NCI-H2227 treated with DMSO at 0.1 percent for 48 hours (cell line): ENCODE measurements around the gene CFAP92.

Experiments used
- DNase-seq: peaks from one replicate; lab custom pipeline; 2025; lab: John Stamatoyannopoulos, UW

Gene CFAP92

GRCh38 chr3:129004639-129005295 is 10.9 kb upstream of the CFAP92 start:
- DNase-seq = no peak

GRCh38 chr3:129003578-129004112 is 9.8 kb upstream of the CFAP92 start:
- DNase-seq = no peak

GRCh38 chr3:129002573-129003569 is 9.0 kb upstream of the CFAP92 start:
- no peak for DNase-seq

GRCh38 chr3:129001806-129002572 is 8.1 kb upstream of the CFAP92 start:
- DNase-seq = no peak

GRCh38 chr3:129001101-129001805 is 7.4 kb upstream of the CFAP92 start, which contains the start of gene EFCC1:
EFCC1 (plus strand) TSS chr3:129001304; CDS start chr3:129001629, 325 bp downstream.
- no peak for DNase-seq

- no peak for DNase-seq
Observed at GRCh38 chr3:129000742-129001100, 6.8 kb upstream of the CFAP92 start.

- no peak for DNase-seq
Observed at GRCh38 chr3:128999102-128999501, 5.2 kb upstream of the CFAP92 start.

- DNase-seq = no peak
Observed at GRCh38 chr3:128998561-128998960, 4.7 kb upstream of the CFAP92 start.

GRCh38 chr3:128997486-128998133 is 3.7 kb upstream of the CFAP92 start:
- DNase-seq = no peak

- no peak for DNase-seq
Observed at GRCh38 chr3:128996726-128997125, 2.9 kb upstream of the CFAP92 start.

GRCh38 chr3:128996200-128996599 is 2.3 kb upstream of the CFAP92 start:
- DNase-seq = no peak

GRCh38 chr3:128995737-128996136 is 1.9 kb upstream of the CFAP92 start:
- no peak for DNase-seq

GRCh38 chr3:128994581-128995546 is 988 bp upstream of the CFAP92 start:
- DNase-seq = no peak

- no peak for DNase-seq
Observed at GRCh38 chr3:128994173-128994512, 267 bp upstream of the CFAP92 start.

GRCh38 chr3:128992926-128993460 is 883 bp downstream of the CFAP92 start:
- DNase-seq = no peak

- no peak for DNase-seq
Observed at GRCh38 chr3:128991355-128991895, 2.5 kb downstream of the CFAP92 start.

GRCh38 chr3:128988286-128988685 is 5.6 kb downstream of the CFAP92 start:
- DNase-seq = no peak

GRCh38 chr3:128987302-128988100 is 6.4 kb downstream of the CFAP92 start:
- no peak for DNase-seq
